Measurements from ENCODE around the gene GPD2. TPM values are rescaled to one million over a fixed set of nuclear protein-coding genes. Genes with fewer than 3 reads are reported as not detected.

Gene GPD2
- total RNA-seq, 4 donors from 2014 or later: 19.5 to 26.0 (median 22.5) TPM

DNA sequence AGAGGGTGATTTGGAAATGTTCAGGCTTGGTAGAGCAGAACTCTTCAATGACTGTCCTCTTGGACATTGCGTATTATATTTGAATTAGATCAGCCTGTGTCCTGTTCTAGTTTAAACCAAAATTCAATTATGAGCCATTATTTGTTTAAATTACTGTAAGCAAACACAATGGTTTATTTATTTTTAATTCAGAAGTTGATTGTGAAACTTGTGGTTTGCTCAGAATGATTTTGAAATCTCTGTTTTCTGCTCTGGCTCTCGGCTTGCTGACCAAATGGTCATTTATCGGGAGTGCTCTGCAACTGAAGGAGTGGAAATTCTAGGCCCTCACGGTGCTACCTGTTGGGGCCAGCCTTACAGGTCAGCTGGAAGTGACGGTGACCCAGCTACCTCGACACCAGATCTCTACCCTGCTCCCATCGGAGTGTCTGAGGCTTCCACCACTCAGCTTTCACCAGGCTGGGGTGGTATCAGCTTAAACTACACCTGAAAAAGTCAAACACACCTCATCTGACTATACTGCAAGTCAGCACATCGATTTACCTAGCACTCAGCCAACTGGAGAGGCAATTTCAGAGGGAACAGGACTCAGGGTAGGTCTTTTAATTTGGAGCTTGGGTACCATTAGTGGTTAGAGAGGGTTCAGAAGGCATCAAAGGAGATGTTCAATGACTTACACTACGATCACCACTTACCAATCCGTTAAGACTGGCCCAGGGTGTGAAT, 36.8 kb upstream of the GPD2 start:
- Histone ChIP-seq H3K9me3 (peaks cover 0 to 4% (median 0%) of the 10 kb centered on the region in 4 donors), H3K36me3 (no peaks in the 10 kb centered on the region), H3K27ac (replicated peaks in 1 of 4) (peak overlapping the region; percentile 88 to 97 (median 92)), H3K27me3 (no peaks in the 10 kb centered on the region), H3K4me3 (peak overlapping the region; percentile 59 to 76 (median 69)), H3K4me1 (peaks cover 7 to 13% (median 9%) of the 10 kb centered on the region in 4 donors)
- 53% methylated on average over 10 of the region's 10 CpGs for WGBS
- intact Hi-C loops (cut with DNase I): no loop called here
- TF ChIP-seq EP300 (IDR thresholded peaks at IDR 0.05) (no peak), POLR2AphosphoS5 (IDR thresholded peaks at IDR 0.05) (peak in 1 of 2 donors; percentile 23)
- DNase-seq (ENCODE audit: extremely low spot score): no peak

DNA sequence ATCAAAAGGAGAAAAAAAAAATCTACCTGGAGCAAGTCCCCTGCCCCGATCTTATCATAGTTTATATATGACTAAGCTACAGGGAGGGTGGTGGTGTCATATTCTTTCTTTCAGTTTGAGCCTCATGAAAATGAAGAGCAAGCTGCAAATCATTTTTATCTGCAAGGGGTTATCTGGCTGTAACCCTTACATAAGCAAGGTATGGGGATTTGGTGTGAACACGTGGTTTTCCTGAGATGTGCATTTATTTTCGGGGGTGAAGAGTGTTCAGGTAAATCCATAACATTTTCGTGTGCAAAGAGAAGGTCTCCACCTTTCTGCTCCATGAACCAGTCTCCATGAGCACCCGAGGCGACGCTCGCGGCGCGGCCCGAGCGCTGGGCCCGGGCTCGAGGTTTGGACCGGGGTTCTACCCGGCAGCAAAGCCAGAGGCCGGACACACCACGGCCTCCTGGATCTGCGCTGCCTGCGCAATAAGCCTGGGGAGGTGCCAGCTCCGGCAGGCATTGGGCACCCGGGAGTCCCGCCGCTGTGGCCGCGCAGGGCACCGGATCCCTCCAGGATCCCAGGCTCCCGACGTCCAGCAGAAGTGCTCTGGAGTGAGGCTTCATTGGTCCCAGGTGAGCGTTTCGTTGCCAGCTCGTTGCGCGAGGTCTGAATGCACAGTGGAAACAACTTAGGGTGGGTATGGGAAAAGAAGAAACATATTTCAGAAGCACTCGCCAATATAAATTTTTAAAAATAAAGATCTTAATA, 36.1 kb upstream of the GPD2 start:
- Histone ChIP-seq H3K4me3 (peak overlapping the region; percentile 59 to 76 (median 69)), H3K36me3 (no peaks in the 10 kb centered on the region), H3K4me1 (peaks cover 7 to 13% (median 9%) of the 10 kb centered on the region in 4 donors), H3K9me3 (peaks cover 0 to 4% (median 0%) of the 10 kb centered on the region in 4 donors), H3K27me3 (no peaks in the 10 kb centered on the region), H3K27ac (replicated peaks in 1 of 4) (peak overlapping the region; percentile 88 to 97 (median 92))
- TF ChIP-seq CTCF (IDR thresholded peaks at IDR 0.05) (no peak), POLR2A (IDR thresholded peaks at IDR 0.05; ENCODE audit: low read depth) (no peak), POLR2AphosphoS5 (IDR thresholded peaks at IDR 0.05) (peak; percentile 27 to 60)
- intact Hi-C loops (cut with DNase I): loop anchor here (2.0 to 10.0 kb wide), 3 partner anchors 37 to 195 kb away; partner anchors contain the start of gene GPD2
- 0% methylated on average over 18 of the region's 36 CpGs for WGBS
- DNase-seq (ENCODE audit: extremely low spot score): no peak

- peak overlapping the region; percentile 59 to 76 (median 69) for H3K4me3 ChIP-seq
- TF ChIP-seq CTCF (IDR thresholded peaks at IDR 0.05) (no peak), POLR2AphosphoS5 (IDR thresholded peaks at IDR 0.05) (peak in 1 of 2 donors; percentile 2), POLR2A (IDR thresholded peaks at IDR 0.05; ENCODE audit: low read depth) (peak; percentile 15)
- intact Hi-C loops (cut with DNase I): loop anchor here (2.0 to 10.0 kb wide), 3 partner anchors 36 to 194 kb away; partner anchors contain the start of gene GPD2
- peak overlapping the region; percentile 88 to 97 (median 92) for H3K27ac ChIP-seq (replicated peaks in 1 of 4)
- 1% methylated on average over 19 of the region's 19 CpGs for WGBS
- DNase-seq (ENCODE audit: extremely low spot score): peak; percentile 97
- H3K9me3 ChIP-seq: peaks cover 0 to 4% (median 0%) of the 10 kb centered on the region in 4 donors
- H3K36me3 ChIP-seq: no peaks in the 10 kb centered on the region
- peaks cover 7 to 13% (median 9%) of the 10 kb centered on the region in 4 donors for H3K4me1 ChIP-seq
- H3K27me3 ChIP-seq: no peaks in the 10 kb centered on the region
Observed at GRCh38 chr2:156400706-156401678, 35.2 kb upstream of the GPD2 start.

- TF ChIP-seq POLR2AphosphoS5 (IDR thresholded peaks at IDR 0.05): no peak
- TF ChIP-seq EP300 (IDR thresholded peaks at IDR 0.05): no peak
- TF ChIP-seq POLR2A (IDR thresholded peaks at IDR 0.05; ENCODE audit: low read depth): no peak
- TF ChIP-seq CTCF (IDR thresholded peaks at IDR 0.05): no peak
- Histone ChIP-seq H3K4me1 (peaks cover 7 to 13% (median 9%) of the 10 kb centered on the region in 4 donors), H3K9me3 (peaks cover 0 to 4% (median 0%) of the 10 kb centered on the region in 4 donors), H3K4me3 (no peak overlapping the region), H3K27ac (replicated peaks in 1 of 4) (no peak overlapping the region), H3K27me3 (no peaks in the 10 kb centered on the region), H3K36me3 (no peaks in the 10 kb centered on the region)
- WGBS: 86% methylated on average over 5 of the region's 5 CpGs
- DNase-seq (ENCODE audit: extremely low spot score): no peak
- intact Hi-C loops (cut with DNase I): loop anchor here (2.0 to 10.0 kb wide), 3 partner anchors 35 to 193 kb away; partner anchors contain the start of gene GPD2
Observed at GRCh38 chr2:156401861-156402260, 34.3 kb upstream of the GPD2 start.
